D721Med (cell line): ENCODE results near the gene LRRC59.

Experiments used
- DNase-seq: peaks from one replicate; pipeline ENCODE4 v3.0.0; 2011; ENCODE audit warnings: low spot score; ENCODE audit not compliant: insufficient read length
- FAIRE-seq: peaks from 2 replicates; lab custom pipeline; 2011; peaks lifted over from hg19 to GRCh38; lab: Jason Lieb, UNC
- CTCF ChIP-seq: IDR thresholded peaks from 2 replicates; pipeline ENCODE4 v1.5.1; 2012; ENCODE audit warnings: mild to moderate bottlenecking, control low read depth; ENCODE audit not compliant: insufficient read depth; ENCODE audit errors: missing control alignments

LRRC59 gene

GRCh38 chr17:50440172-50440837 is 43.0 kb upstream of the LRRC59 start:
- TF ChIP-seq CTCF: no peak
- no peak for DNase-seq
- FAIRE-seq: no peak

GRCh38 chr17:50439008-50439407 is 41.7 kb upstream of the LRRC59 start:
- no peak for DNase-seq
- TF ChIP-seq CTCF: no peak
- FAIRE-seq: no peak

GRCh38 chr17:50437409-50437808 is 40.1 kb upstream of the LRRC59 start:
- TF ChIP-seq CTCF: no peak
- no peak for FAIRE-seq

GRCh38 chr17:50432125-50432762 is 34.9 kb upstream of the LRRC59 start:
- DNase-seq: no peak
- no peak for TF ChIP-seq CTCF
- no peak for FAIRE-seq

More at GRCh38 chr17:50437409-50437808, 40.1 kb upstream of the LRRC59 start:
- no peak for DNase-seq

- TF ChIP-seq CTCF: no peak
- FAIRE-seq (no peak), DNase-seq (no peak)
These were observed 33.7 kb upstream of the LRRC59 start for GRCh38 chr17:50430821-50431618.

- no peak for TF ChIP-seq CTCF
- FAIRE-seq (no peak), DNase-seq (no peak)
These were observed 32.5 kb upstream of the LRRC59 start for GRCh38 chr17:50429793-50430192.
